Endothelial cell (in vitro differentiated cells): Measurements from ENCODE around the gene ANO9. TPM values are rescaled to one million over a fixed set of nuclear protein-coding genes. Genes with fewer than 3 reads are reported as not detected.

Source experiments
- DNase-seq: peaks from one replicate; pipeline ENCODE4 v3.0.0; 2021; ENCODE audit warnings: low spot score
- H3K27ac Mint-ChIP-seq: one replicate; pipeline ENCODE4 v1.8.0; 2021; ENCODE audit warnings: mixed read lengths, inconsistent platforms; ENCODE audit not compliant: unreplicated experiment
- H3K27me3 Mint-ChIP-seq: one replicate; pipeline ENCODE4 v1.8.0; 2021; ENCODE audit warnings: mild to moderate bottlenecking, moderate library complexity, mixed read lengths, inconsistent platforms; ENCODE audit not compliant: unreplicated experiment
- H3K36me3 Mint-ChIP-seq: one replicate; pipeline ENCODE4 v1.8.0; 2021; ENCODE audit warnings: mild to moderate bottlenecking, low read depth, mixed read lengths, inconsistent platforms; ENCODE audit not compliant: unreplicated experiment
- H3K4me1 Mint-ChIP-seq: one replicate; pipeline ENCODE4 v1.8.0; 2021; ENCODE audit warnings: mild to moderate bottlenecking, mixed read lengths, inconsistent platforms; ENCODE audit not compliant: unreplicated experiment
- H3K4me3 Mint-ChIP-seq: one replicate; pipeline ENCODE4 v1.8.0; 2021; ENCODE audit warnings: mild to moderate bottlenecking, mixed read lengths, inconsistent platforms; ENCODE audit not compliant: unreplicated experiment
- H3K9me3 Mint-ChIP-seq: one replicate; pipeline ENCODE4 v1.8.0; 2021; ENCODE audit warnings: mixed read lengths, inconsistent platforms; ENCODE audit not compliant: unreplicated experiment
- CTCF ChIP-seq: fragments of 200-600 bp; sonication (generic); IDR thresholded peaks from one replicate; pipeline ENCODE4 v1.5.0; 2021; ENCODE audit warnings: antibody characterized with exemption; ENCODE audit not compliant: unreplicated experiment
- total RNA-seq: library from RNA; stranded (reverse); fragmentation: NEBNext Ultra II Directional; extraction: Animal tissue kit (Norgen Biotek cat#: 25700); gene quantifications from one replicate; pipeline ENCODE4 v1.2.1, GENCODE V29; 2021; ENCODE audit not compliant: unreplicated experiment

Gene ANO9
- total RNA-seq, 1 donor from 2014 or later = 0.41 TPM

GRCh38 chr11:447923-448731 is 6.3 kb upstream of the ANO9 start:
- peaks cover 3% of the 10 kb centered on the region for H3K36me3 Mint-ChIP-seq
- no peaks in the 10 kb centered on the region for H3K9me3 Mint-ChIP-seq
- H3K27me3 Mint-ChIP-seq = peaks cover 4% of the 10 kb centered on the region
- peak; percentile 96 for DNase-seq
- peak overlapping the region; percentile 90 for H3K4me3 Mint-ChIP-seq
- H3K27ac Mint-ChIP-seq = peak overlapping the region; percentile 57
- peaks cover 12% of the 10 kb centered on the region for H3K4me1 Mint-ChIP-seq
- TF ChIP-seq CTCF = peak; percentile 68

- Mint-ChIP-seq H3K4me1 (peaks cover 12% of the 10 kb centered on the region), H3K27ac (no peak overlapping the region), H3K27me3 (peaks cover 6% of the 10 kb centered on the region), H3K9me3 (no peaks in the 10 kb centered on the region), H3K4me3 (no peak overlapping the region), H3K36me3 (peaks cover 3% of the 10 kb centered on the region)
- DNase-seq = no peak
- TF ChIP-seq CTCF = no peak
Measured at GRCh38 chr11:446891-447290, 5.1 kb upstream of the ANO9 start.

DNA sequence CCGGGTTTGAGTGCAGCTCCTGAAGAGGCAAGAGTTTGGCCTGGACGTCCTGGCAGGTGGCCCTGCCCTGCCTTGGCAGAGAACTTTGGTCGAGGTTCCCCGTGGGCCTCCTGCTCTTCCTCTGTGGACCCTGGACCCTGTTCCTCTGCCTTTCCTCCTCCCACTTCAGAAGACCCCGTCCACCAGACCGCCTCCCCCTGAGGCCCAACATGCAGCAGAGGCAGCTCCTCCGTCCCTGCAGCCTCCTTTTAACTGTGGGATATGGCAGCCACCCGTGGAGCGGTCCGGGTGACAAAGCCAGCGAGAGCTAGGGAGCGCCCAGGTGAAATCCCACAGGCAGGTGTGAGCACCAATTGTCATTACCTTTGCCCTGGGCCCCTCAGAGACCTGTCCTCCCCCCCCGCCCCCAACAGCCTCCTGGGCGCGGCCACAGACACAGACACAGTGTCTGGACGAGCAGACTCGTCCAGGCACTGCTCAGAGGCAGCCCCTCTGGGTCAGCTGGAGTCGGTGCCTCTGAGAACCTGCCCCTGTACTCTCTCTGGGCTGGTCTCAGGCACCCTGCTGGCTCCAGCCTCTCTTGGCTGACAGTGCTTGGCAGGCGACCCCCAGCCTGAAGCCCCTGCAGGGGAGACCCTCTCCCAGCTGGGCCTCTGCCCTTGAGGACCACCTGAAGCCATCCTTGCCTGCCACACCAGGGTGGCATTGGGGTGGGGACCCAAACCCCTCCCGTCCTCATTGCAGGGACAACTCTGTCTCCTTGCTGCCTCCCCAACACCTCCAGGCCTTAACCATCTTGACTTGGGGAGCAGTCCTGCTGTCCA is 4.2 kb upstream of the ANO9 start:
- peaks cover 5% of the 10 kb centered on the region for H3K4me1 Mint-ChIP-seq
- no peak overlapping the region for H3K27ac Mint-ChIP-seq
- H3K9me3 Mint-ChIP-seq = no peaks in the 10 kb centered on the region
- H3K36me3 Mint-ChIP-seq = peaks cover 2% of the 10 kb centered on the region
- H3K27me3 Mint-ChIP-seq = peaks cover 4% of the 10 kb centered on the region
- TF ChIP-seq CTCF = no peak
- H3K4me3 Mint-ChIP-seq = no peak overlapping the region
- DNase-seq = no peak

DNA sequence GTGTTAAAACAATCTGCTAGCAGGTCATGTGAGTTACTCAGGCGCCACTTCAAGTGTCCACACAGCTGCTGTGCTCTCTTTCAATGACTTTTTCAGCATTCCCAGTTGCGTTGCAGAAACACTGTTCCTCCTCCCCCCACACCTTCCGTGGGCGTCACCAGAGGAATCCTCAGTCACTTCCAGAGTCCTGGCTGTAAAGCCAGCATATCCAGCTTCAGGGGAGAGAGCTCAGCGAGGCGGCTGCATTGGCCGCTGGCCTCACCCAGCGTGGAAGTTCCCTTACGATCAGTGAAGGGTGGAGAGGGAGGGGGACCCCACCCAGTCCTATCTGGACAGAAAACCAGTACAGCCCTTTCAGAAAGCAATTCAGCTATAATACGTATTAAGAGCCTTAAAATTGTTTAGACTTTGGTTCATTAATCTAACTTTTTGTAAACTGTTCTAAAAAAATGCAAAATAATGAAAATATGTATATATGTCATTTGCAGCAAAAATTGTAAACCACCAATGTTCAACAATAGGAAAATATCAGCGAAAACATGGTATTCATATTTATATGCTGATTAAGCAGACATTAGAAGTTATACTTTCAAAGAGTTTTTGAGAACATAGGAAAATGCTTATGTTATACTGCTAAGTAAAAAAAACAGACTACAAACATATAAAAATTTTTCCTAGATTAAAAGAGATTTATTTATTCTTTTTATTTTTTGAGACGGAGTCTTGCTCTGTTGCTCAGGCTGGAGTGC is 2.8 kb upstream of the ANO9 start:
- no peak for TF ChIP-seq CTCF
- DNase-seq = no peak
- Mint-ChIP-seq H3K4me1 (peaks cover 3% of the 10 kb centered on the region), H3K27ac (no peak overlapping the region), H3K4me3 (no peak overlapping the region), H3K36me3 (no peaks in the 10 kb centered on the region), H3K27me3 (peaks cover 4% of the 10 kb centered on the region), H3K9me3 (no peaks in the 10 kb centered on the region)
